Calu3 (cell line): ENCODE measurements around the gene TTC32. TPM values are rescaled to one million over a fixed set of nuclear protein-coding genes. Genes with fewer than 3 reads are reported as not detected.

Experiments
- BruUV-seq: library from RNA; stranded (reverse); fragments of 400-500 nt; replicated peaks from 2 replicates; lab custom pipeline; 2021; lab: Mats Ljungman, UMichigan
- CTCF ChIA-PET: fragments of 300-600 bp; sonication (Branson Sonifier 250); formaldehyde crosslinking; loops from one replicate; lab custom pipeline; 2022; ENCODE audit warnings: antibody characterized with exemption; lab: Charles Lee
- DNase-seq: peaks from one replicate; pipeline ENCODE4 v3.0.0; 2022
- H3K27ac Mint-ChIP-seq: one replicate; pipeline ENCODE4 v1.8.0; 2022; ENCODE audit warnings: mixed read lengths; ENCODE audit not compliant: unreplicated experiment
- H3K27me3 Mint-ChIP-seq: one replicate; pipeline ENCODE4 v1.8.0; 2022; ENCODE audit warnings: mixed read lengths; ENCODE audit not compliant: unreplicated experiment
- H3K36me3 Mint-ChIP-seq: one replicate; pipeline ENCODE4 v1.8.0; 2022; ENCODE audit warnings: mild to moderate bottlenecking, moderate library complexity, mixed read lengths; ENCODE audit not compliant: insufficient read depth, unreplicated experiment
- H3K4me1 Mint-ChIP-seq: one replicate; pipeline ENCODE4 v1.8.0; 2022; ENCODE audit warnings: mild to moderate bottlenecking, low read depth, mixed read lengths; ENCODE audit not compliant: unreplicated experiment
- H3K4me3 Mint-ChIP-seq: one replicate; pipeline ENCODE4 v1.8.0; 2022; ENCODE audit warnings: mild to moderate bottlenecking, low read depth, moderate library complexity, mixed read lengths; ENCODE audit not compliant: unreplicated experiment
- H3K9me3 Mint-ChIP-seq: one replicate; pipeline ENCODE4 v1.8.0; 2022; ENCODE audit warnings: low read depth, mixed read lengths; ENCODE audit not compliant: unreplicated experiment
- intact Hi-C: fragments of 100-400 bp; cut with micrococcal nuclease; formaldehyde crosslinking; loops from one replicate; pipeline ENCODE4 v1.10.0; 2022; ENCODE audit not compliant: unreplicated experiment
- total RNA-seq: library from RNA; stranded (reverse); gene quantifications from 2 replicates; pipeline ENCODE4 v1.2.3, GENCODE V29; 2022
- TF ChIP-seq, protein P1 (sequence below): fragments of 200-600 bp; IDR thresholded peaks from one replicate; pipeline ENCODE4 v1.8.0; 2022; ENCODE audit warnings: antibody characterized with exemption; ENCODE audit not compliant: unreplicated experiment

Gene TTC32
- total RNA-seq, 1 experiment from 2014 or later, result 13.6 TPM

DNA sequence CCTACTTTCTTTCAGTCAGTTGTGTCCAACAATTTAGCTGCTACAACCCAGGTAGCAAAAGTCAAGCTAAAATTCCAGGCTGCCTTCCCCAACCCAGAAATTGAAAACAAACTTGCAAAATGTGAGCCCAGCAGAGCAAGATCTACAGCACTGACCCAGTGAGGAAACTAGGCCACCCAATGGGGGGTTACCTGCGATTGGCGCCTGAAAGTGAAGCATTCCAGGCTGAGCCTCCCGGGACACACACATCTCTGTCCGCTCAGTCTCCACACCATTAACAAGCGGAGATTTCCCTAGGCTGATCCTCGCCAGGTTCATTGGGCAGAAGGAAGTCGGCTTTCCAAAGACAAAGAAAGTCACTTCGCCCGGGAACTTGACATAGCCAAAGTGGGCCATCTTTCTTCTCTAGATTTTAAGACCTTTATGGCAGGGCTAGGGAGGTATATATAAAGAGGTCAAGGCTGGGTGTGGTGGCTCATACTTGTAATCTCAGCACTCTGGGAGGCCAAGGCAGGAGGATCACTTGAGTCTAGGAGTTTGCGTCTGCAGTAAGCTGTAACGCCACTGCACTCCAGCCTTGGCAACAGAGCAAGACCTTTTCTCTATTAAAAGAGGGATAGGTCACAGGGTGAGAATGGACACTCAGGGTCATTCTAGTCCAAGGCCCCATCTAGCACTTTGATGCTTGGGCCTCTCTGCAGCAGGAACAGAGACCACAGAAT lies 53.6 kb downstream of the TTC32 start:
- intact Hi-C loops, result no loop called here
- Mint-ChIP-seq H3K27me3 (peaks cover 31% of the 10 kb centered on the region), H3K36me3 (no peaks in the 10 kb centered on the region), H3K4me3 (no peak overlapping the region), H3K9me3 (no peaks in the 10 kb centered on the region), H3K4me1 (no peaks in the 10 kb centered on the region), H3K27ac (no peak overlapping the region)
- TF ChIP-seq, protein P1, sequence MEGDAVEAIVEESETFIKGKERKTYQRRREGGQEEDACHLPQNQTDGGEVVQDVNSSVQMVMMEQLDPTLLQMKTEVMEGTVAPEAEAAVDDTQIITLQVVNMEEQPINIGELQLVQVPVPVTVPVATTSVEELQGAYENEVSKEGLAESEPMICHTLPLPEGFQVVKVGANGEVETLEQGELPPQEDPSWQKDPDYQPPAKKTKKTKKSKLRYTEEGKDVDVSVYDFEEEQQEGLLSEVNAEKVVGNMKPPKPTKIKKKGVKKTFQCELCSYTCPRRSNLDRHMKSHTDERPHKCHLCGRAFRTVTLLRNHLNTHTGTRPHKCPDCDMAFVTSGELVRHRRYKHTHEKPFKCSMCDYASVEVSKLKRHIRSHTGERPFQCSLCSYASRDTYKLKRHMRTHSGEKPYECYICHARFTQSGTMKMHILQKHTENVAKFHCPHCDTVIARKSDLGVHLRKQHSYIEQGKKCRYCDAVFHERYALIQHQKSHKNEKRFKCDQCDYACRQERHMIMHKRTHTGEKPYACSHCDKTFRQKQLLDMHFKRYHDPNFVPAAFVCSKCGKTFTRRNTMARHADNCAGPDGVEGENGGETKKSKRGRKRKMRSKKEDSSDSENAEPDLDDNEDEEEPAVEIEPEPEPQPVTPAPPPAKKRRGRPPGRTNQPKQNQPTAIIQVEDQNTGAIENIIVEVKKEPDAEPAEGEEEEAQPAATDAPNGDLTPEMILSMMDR, result no peak
- BruUV-seq, result no TSS peak
- CTCF ChIA-PET, result no interaction called here
- DNase-seq, result no peak

DNA sequence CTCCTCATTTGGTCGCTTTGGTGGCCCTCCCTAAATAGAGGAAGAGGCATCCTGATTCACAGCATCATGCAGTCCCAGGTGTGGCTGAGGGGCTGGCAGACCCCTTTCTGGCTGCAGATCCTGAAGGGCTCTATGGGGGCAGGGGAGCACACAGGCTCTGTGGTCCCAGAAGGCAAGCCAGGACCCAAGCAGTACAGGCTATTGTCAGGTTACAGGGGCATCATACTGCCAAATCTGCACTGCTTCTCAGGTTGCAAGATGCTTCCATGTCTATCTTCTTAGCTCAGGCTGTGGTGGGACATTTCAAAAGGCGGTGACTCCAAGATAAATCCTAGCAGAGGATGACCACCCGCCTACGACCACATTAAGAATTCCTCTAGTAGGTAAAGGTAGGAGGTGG lies 54.3 kb downstream of the TTC32 start:
- DNase-seq, result no peak
- intact Hi-C loops, result no loop called here
- Mint-ChIP-seq H3K4me1 (no peaks in the 10 kb centered on the region), H3K27me3 (peaks cover 38% of the 10 kb centered on the region), H3K27ac (no peak overlapping the region), H3K9me3 (no peaks in the 10 kb centered on the region), H3K36me3 (no peaks in the 10 kb centered on the region), H3K4me3 (no peak overlapping the region)
- TF ChIP-seq, protein P1, result no peak
- no TSS peak for BruUV-seq
- CTCF ChIA-PET, result no interaction called here

Other genes with a start within 250 kb of the TTC32 start
- gene WDR35, start 88.1 kb upstream of the TTC32 start, total RNA-seq, result 8.8 and 9.8 TPM in 2 replicates
- 2.3 and 3.4 TPM in 2 replicates for gene MATN3, start 110.7 kb upstream of the TTC32 start, total RNA-seq
- gene LAPTM4A, start 149.6 kb upstream of the TTC32 start, total RNA-seq, result 129 and 131 TPM in 2 replicates